Hepatic stellate cell (primary cell): ENCODE results near the gene AMDHD2.
"Not testable (repeated sequence)": the region's sequence is repeated elsewhere in the genome, so short reads cannot be mapped to it uniquely, and the experiment has no call there.

Source experiments
- DNase-seq: peaks from one replicate; pipeline ENCODE4 v3.0.0; 2011; ENCODE audit warnings: low spot score

Gene AMDHD2

DNA sequence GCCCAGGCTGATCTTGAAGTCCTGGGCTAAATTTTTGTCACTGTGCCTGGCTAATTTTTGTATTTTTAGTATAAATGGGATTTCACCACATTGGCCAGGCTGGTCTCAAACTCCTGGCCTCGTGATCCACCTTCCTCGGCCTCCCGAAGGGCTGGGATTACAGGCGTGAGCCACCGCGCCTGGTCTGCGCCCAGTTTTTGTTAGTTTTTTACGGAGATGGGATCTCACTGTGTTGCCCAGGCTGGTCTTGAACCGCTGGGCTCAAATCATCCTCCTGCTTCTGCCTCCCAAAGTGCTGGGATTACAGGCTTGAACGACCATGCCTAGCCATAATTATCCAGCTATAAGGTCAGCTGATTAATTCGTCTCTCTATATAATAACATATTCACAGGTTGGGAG is 13.7 kb downstream of the AMDHD2 start:
- DNase-seq: no peak

GRCh38 chr16:2534335-2534734 is 14.2 kb downstream of the AMDHD2 start:
- DNase-seq: not testable (repeated sequence)

GRCh38 chr16:2535625-2536013 is 15.4 kb downstream of the AMDHD2 start:
- no peak for DNase-seq

- DNase-seq: peak; percentile 96
Observed at GRCh38 chr16:2537451-2538379, 17.5 kb downstream of the AMDHD2 start, which contains the start of gene PDPK1. Gene PDPK1, plus strand, starts transcription at chr16:2538021. Its CDS starts 92 bp downstream, at chr16:2538113.

GRCh38 chr16:2539192-2539844 is 19.1 kb downstream of the AMDHD2 start:
- DNase-seq: not testable (repeated sequence)

DNA sequence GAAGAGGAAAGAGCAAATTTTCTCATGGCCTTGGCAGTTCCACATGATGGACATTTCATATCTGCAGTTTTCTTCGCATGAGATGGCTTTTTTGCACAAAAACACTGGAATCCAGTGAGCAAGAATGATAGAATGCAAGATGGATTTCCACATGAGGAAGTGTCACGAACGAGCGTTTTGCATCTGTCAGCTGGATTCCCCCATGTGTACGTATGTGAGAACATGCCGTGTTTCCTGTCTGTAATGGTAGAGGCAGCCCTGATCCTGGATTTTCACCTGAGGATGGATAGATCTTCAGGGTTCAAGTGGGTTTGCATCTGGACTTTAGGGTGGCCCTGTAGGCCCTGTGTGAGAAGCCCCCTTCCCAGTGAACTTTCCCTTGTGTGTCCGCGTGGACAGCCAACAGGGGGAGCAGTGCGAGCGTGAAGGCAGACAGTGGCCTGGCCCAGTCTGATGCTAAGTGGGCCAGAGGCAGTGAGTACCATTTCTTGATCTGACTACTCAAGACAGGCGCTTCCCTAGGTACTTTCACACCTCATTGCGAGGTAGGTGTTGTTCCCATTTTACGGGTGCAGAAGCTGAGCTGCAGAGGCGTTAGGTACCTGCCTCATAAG is 19.8 kb downstream of the AMDHD2 start:
- DNase-seq: not testable (repeated sequence)

GRCh38 chr16:2540912-2541311 is 20.7 kb downstream of the AMDHD2 start:
- not testable (repeated sequence) for DNase-seq

- not testable (repeated sequence) for DNase-seq
Observed at GRCh38 chr16:2541409-2541808, 21.2 kb downstream of the AMDHD2 start.

DNA sequence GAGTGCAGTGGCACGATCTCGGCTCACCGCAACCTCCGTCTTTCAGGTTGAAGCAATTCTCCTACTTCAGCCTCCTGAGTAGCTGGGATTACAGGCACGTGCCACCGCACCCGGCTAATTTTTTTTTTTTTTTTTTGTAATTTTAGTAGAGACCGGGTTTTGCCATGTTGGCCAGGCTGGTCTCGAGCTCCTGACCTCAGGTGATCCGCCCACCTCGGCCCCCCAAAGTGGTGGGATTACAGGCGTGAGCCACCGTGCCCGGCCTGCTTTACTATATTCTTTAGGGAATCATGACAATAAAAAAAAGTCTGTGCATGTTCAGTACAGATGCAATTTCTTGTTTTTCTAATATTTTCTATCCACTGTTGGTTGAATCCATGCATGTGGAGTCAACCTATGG is 23.6 kb downstream of the AMDHD2 start:
- not testable (repeated sequence) for DNase-seq

DNA sequence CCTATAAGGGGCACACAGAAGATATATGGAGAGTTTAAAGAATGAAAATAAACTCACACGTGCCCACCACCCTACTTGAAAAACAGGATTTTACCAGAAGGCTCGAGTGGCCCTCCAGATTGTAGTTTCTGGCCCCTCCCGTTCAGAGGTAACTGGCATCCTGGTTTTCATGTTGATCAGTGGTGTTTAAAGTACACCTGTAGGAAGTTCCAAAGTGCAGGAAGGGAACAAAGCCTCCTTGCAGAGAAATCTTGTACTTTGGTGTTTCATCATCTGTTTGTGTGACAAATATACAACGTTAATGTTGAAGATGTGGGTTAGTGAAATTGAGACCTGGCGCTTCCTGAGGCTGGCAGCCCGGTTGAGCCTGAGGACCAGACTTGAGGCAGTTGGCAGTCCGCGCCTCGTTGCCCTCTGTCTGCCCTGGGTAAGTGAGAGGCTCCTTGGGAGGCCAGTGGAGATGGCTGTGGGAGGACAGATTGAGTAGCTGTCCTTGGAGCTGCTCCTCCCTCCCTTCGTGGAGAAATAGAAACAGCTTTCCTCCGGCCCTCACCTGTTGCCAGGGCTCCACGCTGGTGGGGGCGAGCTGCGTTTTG is 30.2 kb downstream of the AMDHD2 start:
- not testable (repeated sequence) for DNase-seq

- DNase-seq: not testable (repeated sequence)
Observed at GRCh38 chr16:2551420-2551889, 31.3 kb downstream of the AMDHD2 start.

GRCh38 chr16:2554709-2555425 is 34.7 kb downstream of the AMDHD2 start:
- not testable (repeated sequence) for DNase-seq

- DNase-seq: not testable (repeated sequence)
Observed at GRCh38 chr16:2557150-2557549, 37.0 kb downstream of the AMDHD2 start.

DNA sequence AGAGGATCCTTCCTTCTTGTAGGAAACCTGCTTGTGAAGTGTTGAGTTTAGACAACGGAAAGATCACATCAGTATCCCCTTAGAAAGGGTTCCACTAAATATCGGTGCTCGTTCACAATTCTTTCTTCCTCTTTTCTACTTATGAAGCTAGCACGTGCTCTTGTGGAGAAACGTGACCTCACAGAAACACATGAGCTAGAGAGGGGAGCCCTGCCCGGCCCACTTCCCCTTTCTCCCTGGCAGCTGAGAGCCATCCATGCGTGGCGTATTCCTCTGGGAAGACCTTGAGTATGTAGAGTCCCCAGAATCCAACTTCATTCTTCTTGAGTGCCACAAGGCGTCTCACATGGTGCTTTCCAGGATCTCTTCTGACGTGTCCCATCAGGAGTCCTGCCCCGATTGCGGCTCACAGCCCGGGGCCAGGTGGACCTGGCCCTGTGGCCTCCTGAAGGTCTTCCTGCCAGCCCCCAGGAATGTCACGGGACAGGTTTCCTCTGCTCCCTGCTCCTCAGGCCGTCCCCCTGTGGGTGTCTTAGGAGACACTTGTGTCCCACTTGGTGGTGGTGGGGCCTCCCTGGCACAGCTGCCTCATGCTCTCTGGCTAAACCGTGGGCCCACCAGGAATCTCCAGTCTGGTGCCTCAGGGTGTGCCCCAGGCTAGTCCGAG is 40.1 kb downstream of the AMDHD2 start:
- DNase-seq: not testable (repeated sequence)

DNA sequence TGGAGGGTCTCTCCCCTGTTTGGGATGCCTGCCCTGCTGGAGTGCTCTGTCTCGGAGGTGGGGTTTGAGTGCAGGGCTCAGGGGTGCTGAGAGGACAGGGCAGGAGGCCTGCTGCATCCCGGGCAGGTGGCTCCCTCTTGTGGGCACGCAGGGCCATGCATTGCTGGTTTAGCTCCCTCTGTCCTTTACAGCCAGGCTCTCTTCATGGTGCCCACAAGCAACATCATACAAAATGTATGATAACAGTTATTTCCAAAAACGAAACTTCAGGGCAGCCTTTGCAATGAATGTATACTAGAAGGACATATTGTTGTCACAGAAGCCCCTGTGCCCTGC is 40.6 kb downstream of the AMDHD2 start:
- DNase-seq: not testable (repeated sequence)

DNA sequence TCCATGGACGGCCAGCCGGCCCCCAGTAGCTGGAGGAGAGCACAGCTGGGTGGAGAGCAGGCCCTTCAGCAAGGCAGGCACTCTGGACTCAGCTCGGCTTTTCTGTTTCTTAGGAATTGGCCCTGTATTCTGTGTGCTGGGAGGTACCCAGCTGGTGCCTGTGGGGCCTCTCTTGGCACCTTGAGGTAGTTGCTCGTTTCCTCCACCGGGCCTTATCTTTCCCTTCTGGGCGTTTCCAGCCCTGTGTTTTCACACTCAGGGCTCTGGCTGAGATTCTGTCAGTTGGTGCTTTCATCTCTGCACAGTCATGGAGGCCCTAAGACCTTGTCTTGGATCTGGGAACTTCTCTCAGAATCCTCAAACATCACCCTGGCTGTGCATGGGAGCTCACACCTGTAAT is 47.3 kb downstream of the AMDHD2 start:
- not testable (repeated sequence) for DNase-seq

- not testable (repeated sequence) for DNase-seq
Observed at GRCh38 chr16:2568573-2568972, 48.4 kb downstream of the AMDHD2 start.

DNA sequence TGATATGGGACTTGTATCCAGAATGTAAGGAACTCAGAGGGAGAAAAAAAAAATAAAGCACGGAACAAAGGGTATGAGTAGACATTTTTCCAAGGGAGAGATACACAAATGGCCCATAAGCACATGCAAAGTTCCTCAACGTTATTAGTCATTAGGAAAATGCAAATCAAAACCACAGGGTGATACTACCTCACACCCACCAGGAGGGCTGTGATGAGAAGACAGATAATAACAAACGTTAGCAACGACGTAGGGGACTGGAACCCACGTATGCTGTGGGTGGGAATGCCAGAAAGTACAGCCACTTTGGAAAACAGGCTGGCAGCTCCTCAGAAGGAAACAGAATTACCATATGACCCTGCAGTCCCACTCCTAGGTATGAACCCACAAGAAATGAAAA is 52.5 kb downstream of the AMDHD2 start:
- not testable (repeated sequence) for DNase-seq

GRCh38 chr16:2575839-2576238 is 55.7 kb downstream of the AMDHD2 start:
- not testable (repeated sequence) for DNase-seq

GRCh38 chr16:2577044-2577443 is 56.9 kb downstream of the AMDHD2 start:
- DNase-seq: not testable (repeated sequence)

GRCh38 chr16:2578905-2579304 is 58.7 kb downstream of the AMDHD2 start:
- not testable (repeated sequence) for DNase-seq
